GM21360 (cell line): ENCODE data around the gene ARHGAP45.

Experiments
- ATAC-seq: cut with Tn5 transposase; IDR thresholded peaks from one replicate; pipeline ENCODE4 v1.9.1; 2021; ENCODE audit warnings: mild to moderate bottlenecking, moderate library complexity; ENCODE audit not compliant: unreplicated experiment

The ARHGAP45 gene

GRCh38 chr19:1102407-1103131 lies 35.6 kb downstream of the ARHGAP45 start:
- ATAC-seq: no peak

GRCh38 chr19:1103132-1103707 lies 36.3 kb downstream of the ARHGAP45 start:
- no peak for ATAC-seq

DNA sequence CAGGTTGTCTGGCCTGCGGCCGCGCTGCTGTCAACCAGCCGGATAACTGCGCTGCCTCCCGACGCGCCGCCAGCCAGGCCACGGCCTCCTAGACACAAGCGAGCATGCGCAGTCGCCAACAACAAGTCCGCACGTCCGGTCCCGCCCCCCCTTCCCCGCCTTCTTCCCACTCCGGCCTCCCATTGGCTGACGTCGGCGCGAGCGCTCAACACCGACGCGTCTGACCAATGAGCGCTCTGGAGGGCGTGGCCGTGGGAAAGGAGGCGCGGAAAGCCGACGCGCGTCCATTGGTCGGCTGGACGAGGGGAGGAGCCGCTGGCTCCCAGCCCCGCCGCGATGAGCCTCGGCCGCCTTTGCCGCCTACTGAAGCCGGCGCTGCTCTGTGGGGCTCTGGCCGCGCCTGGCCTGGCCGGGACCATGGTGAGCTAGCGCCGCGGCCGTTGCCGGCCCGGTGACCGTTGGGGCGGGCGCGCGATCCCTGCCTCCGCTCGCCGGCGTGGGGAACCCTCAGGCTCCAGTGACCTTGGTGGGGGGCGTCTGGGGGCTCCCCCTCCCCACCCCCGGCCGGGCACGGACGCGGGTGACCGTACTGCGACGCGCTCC lies 36.8 kb downstream of the ARHGAP45 start, which contains the start of gene GPX4:
Gene GPX4, plus strand, starts transcription at position 287 of the 603 bp plus-strand sequence. Its CDS starts 50 bp downstream, at position 337.
- peak; percentile 48 for ATAC-seq

DNA sequence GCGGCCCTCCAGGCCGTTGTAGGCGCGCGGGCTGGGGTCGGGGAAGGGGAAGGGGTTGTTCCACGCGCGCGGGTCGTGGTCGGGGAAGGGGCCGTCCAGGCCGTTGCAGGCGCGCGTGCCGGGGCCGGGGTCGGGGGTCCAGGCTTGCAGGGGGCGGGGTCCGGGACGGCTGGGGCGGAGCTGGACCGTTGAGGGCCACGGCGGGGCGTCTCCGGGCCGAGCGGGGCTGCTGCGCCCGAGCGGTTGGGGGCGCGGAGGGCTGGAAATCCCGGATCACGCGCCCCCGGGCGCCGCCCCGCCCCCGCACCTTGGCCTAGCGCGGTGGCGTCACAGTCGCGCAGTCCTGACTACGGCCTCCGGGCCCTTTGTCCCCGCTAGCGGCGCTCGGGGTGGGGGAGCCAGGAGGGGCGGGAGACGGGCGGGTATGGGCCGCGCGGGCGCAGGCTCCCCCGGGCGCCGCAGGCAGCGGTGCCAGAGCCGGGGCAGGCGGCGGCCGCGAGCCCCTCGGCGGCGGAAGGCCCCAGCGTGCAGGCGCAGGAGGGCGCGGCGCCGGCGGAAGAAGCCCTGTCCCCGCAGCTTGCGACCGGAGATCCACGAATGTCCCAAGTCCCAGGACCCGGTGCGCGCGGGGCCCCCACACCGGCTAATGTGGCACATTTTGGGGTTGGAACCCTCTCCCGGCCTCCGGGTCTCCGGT lies 37.5 kb downstream of the ARHGAP45 start:
- ATAC-seq: peak; percentile 30

GRCh38 chr19:1105008-1105872 lies 38.3 kb downstream of the ARHGAP45 start:
- ATAC-seq: peak; percentile 2

- no peak for ATAC-seq
Measured at GRCh38 chr19:1105873-1106840, 39.2 kb downstream of the ARHGAP45 start.

DNA sequence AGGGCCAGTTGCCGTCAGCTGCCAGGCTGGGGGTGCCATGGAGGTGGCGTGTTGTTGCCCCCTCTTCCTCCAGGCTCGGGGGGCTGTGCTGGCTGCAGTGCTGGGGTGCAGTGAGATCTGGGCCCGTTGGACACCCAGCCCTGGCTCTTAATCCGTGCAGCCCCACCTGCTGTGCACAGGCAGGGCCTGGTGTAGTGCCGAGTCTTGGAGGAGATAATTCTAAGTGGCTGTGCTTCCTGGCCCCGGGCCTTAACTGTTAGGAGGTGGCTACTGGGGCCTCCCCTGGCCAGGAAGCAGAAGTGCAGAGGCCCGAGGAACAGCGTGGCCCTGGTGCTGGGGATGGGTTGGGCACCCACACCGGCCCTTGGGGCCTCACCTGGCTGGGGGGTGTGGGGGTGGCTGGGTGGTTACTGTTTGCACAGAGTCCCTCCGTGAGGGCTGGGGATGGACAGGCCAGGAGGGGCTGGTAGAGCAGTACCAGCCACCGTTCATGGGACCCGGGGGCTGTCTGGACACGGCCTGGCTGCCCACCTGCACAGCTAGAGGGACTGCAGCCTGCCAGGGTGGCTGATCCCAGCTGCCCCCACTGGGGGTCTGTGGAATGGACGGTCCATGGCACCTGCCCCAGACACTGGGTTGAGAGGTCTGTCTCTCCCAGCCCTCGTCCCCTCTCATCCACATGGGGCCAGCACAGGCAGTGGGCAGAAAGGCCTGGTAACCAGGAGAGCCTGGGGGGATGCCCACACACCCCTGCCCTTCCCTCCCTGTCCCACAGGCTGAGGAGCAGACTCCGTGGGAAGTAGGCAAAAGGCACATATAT lies 40.1 kb downstream of the ARHGAP45 start:
- no peak for ATAC-seq

DNA sequence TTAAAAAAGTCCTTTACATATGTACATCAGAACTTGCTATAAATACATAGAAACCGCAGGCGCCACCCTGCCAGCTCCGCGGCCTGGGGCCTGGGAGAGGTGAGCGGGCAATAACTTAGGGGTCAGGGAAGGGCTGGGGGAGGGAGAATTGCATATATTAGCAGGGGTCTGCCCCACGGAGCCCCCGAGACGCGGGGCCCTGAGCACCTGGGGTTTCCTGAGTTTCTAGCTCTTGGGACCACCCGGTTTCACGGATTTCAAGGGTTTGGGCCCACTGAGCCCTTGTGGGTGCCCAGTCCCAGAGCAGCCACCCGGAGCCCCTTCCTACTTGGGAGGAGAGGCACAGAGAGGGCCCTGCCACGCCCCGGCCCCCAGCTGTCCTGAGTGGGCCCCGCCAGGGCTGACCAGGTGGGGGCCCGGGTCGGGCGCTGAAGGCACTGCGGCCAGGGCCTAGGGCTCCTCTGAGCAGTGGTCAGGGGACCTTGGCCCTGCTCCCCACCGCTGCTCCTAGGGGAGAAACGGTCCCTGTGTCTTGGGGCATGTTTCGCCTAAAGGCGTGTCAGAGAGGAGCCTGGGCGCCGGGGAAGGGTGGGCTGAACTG lies 40.8 kb downstream of the ARHGAP45 start:
- no peak for ATAC-seq

- ATAC-seq: no peak
Measured at GRCh38 chr19:1108291-1109031, 41.5 kb downstream of the ARHGAP45 start.

GRCh38 chr19:1109032-1109551 lies 42.1 kb downstream of the ARHGAP45 start:
- no peak for ATAC-seq

- no peak for ATAC-seq
Measured at GRCh38 chr19:1109697-1110671, 43.0 kb downstream of the ARHGAP45 start.

DNA sequence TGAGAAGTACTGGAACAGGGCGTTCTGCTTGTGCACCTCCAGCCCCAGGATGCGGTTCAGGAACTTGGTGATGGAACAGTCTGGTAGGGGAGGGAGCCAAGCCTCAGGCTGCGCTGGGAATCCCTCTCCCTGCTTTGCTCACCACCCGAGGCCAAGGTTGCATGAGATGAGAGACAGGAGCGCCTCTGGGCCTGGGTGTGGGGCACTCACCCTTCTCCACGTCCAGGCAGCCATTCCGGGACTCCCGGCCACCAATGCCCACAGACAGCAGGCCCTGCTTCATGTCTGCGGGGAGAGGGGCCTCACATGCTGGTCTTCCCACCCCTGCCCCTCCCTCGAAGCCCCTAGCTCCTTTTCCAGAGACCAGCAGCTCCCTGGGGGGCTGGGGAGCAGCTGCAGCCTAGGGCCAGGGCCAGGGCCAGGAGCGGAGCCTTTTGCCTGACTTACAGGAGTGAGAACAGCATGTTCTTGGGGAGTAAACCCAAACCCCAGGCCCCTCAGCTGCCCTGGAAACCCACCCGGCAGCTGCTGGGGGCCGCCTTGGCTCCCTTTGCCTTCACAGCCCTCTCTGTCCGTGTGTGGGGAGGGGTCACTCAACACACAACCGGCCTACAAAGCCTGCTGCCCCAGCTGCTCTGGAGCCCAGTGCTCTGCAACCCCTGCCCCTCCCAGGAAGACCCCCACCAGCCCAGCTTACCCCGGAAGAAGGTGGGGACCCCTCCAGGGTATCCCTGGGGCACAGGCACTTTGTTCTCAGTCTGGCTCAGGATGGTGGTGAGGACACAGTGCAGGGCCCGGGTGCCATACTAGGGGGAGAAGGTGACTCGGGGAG lies 44.1 kb downstream of the ARHGAP45 start:
- ATAC-seq: no peak

GRCh38 chr19:1111641-1112267 lies 44.8 kb downstream of the ARHGAP45 start:
- no peak for ATAC-seq

GRCh38 chr19:1112268-1113029 lies 45.5 kb downstream of the ARHGAP45 start:
- no peak for ATAC-seq
